ENCODE results near the gene ENSA.
A peak's percentile ranks its signal among the peaks of the same experiment; 100 is the strongest.
"Not testable (repeated sequence)": the region's sequence is repeated elsewhere in the genome, so short reads cannot be mapped to it uniquely, and the experiment has no call there.

Gene ENSA

DNA sequence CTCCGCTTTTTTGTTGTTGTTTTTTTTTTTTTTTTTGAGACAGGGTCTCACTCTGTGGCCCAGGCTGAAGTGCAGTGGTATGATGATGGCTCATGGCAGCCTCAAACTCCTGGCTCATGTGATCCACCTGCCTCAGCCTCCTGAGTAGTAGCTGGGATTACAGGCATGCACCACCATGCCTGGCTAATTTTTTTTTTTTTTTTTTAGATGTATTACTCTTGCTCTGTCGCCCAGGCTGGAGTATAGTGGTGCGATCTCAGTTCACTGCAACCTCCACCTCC, 24.0 kb downstream of the ENSA start:
- H3K36me3 ChIP-seq (ENCODE audit: control insufficient read depth in 2 of 2, insufficient read depth in 2 of 2, low read length in 2 of 2); H3K27me3 ChIP-seq (ENCODE audit: control insufficient read depth in 1 of 2, insufficient read depth in 2 of 2, low read length in 2 of 2); H3K4me1 ChIP-seq (ENCODE audit: control insufficient read depth, insufficient read depth, low read length); H3K9ac ChIP-seq (ENCODE audit: low read length in 2 of 2); H3K9me3 ChIP-seq (ENCODE audit: control insufficient read depth in 2 of 2, low read length in 2 of 2); H3K4me3 ChIP-seq (ENCODE audit: low read length in 2 of 2): not testable (repeated sequence)
- H3K27ac ChIP-seq (ENCODE audit: low read length) = peak overlapping the region; percentile 50

DNA sequence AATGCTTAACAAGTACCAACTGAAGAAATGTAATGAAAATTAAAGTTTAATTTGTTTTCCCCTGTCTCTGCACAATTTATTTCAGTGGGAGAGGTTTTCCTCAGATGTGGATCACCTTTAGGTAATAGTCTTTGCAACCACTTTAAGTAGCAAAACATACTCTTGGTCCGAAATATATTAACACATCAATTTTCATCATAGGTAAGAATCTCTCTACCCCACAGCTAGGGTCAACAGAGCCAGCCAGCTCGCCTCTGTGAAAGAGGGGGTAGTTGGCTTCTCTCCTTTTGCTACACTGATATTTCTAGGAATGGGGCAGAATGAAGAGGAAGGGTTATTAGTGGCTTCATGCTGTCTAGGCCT, 25.2 kb downstream of the ENSA start:
- Histone ChIP-seq H3K36me3 (ENCODE audit: control insufficient read depth in 2 of 2, insufficient read depth in 2 of 2, low read length in 2 of 2) (peaks cover 0 to 2% of the 10 kb centered on the region in 2 donors), H3K27me3 (ENCODE audit: control insufficient read depth in 1 of 2, insufficient read depth in 2 of 2, low read length in 2 of 2) (no peaks in the 10 kb centered on the region), H3K9ac (ENCODE audit: low read length in 2 of 2) (peak overlapping the region in 1 of 2 donors; percentile 23), H3K27ac (ENCODE audit: low read length) (peak overlapping the region; percentile 50), H3K4me1 (ENCODE audit: control insufficient read depth, insufficient read depth, low read length) (peaks cover 5% of the 10 kb centered on the region), H3K4me3 (ENCODE audit: low read length in 2 of 2) (no peak overlapping the region), H3K9me3 (ENCODE audit: control insufficient read depth in 2 of 2, low read length in 2 of 2) (no peaks in the 10 kb centered on the region)

DNA sequence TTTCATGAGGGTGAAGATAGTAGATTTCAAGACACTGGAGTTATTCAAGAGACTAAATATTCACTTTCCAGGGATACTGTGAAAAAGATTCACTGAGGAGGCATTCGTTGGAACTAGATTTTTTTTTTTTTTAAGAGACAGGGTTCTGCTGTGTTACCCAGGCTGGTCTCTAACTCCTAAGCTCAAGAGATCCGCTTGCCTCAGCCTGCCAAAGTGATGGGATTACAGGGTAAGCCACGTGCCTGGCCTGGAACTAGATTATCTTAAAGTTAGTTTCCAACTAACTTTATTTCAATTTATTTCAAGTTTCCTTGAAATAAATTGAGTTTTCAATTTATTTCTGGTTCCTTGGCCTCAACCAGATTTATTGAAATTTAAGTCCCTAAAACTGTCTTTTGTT, 25.7 kb downstream of the ENSA start:
- H3K27ac ChIP-seq (ENCODE audit: low read length) = no peak overlapping the region
- H3K9me3 ChIP-seq (ENCODE audit: control insufficient read depth in 2 of 2, low read length in 2 of 2) = no peaks in the 10 kb centered on the region
- no peak overlapping the region for H3K9ac ChIP-seq (ENCODE audit: low read length in 2 of 2)
- H3K27me3 ChIP-seq (ENCODE audit: control insufficient read depth in 1 of 2, insufficient read depth in 2 of 2, low read length in 2 of 2) = no peaks in the 10 kb centered on the region
- peaks cover 0 to 2% of the 10 kb centered on the region in 2 donors for H3K36me3 ChIP-seq (ENCODE audit: control insufficient read depth in 2 of 2, insufficient read depth in 2 of 2, low read length in 2 of 2)
- H3K4me1 ChIP-seq (ENCODE audit: control insufficient read depth, insufficient read depth, low read length) = peaks cover 4% of the 10 kb centered on the region
- no peak overlapping the region for H3K4me3 ChIP-seq (ENCODE audit: low read length in 2 of 2)

DNA sequence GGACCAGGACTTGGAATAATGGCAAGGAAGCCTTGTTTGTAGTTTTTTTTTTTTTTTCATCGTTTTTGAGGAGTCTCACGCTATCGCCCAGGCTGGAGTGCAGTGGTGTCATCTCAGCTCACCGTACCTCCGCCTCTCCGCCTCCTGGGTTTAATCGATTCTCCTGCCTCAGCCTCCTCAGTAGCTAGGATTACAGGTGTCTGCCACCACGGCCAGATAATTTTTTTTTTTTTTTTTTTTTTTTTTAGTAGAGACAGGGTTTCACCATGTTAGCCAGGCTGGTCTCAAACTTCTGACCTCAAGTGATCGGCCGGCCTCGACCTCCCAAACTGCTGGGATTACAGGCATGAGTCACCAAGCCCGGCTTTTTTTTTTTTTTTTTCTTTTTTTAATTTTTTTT, 27.0 kb downstream of the ENSA start:
- not testable (repeated sequence) for H3K9me3 ChIP-seq (ENCODE audit: control insufficient read depth in 2 of 2, low read length in 2 of 2); H3K27ac ChIP-seq (ENCODE audit: low read length); H3K36me3 ChIP-seq (ENCODE audit: control insufficient read depth in 2 of 2, insufficient read depth in 2 of 2, low read length in 2 of 2); H3K4me1 ChIP-seq (ENCODE audit: control insufficient read depth, insufficient read depth, low read length); H3K9ac ChIP-seq (ENCODE audit: low read length in 2 of 2); H3K4me3 ChIP-seq (ENCODE audit: low read length in 2 of 2); H3K27me3 ChIP-seq (ENCODE audit: control insufficient read depth in 1 of 2, insufficient read depth in 2 of 2, low read length in 2 of 2)

DNA sequence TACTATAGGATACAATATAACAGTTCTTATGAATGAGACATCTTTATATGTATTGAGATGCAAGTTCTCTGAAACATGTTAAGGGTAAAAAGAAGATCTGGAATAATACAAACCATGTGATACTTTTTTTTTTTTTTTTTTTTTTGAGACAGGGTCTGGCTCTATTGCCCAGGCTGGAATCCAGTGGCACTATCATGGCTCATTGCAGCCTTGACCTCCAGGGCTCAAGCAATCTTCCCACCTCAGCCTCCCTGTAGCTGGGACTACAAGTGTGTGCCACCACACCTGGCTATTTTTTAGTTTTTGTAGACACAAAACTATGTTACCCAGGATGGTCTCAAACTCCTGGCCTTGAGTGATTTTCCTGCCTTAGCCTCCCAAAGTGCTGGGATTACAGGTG, 27.9 kb downstream of the ENSA start:
- Histone ChIP-seq H3K27ac (ENCODE audit: low read length) (no peak overlapping the region), H3K36me3 (ENCODE audit: control insufficient read depth in 2 of 2, insufficient read depth in 2 of 2, low read length in 2 of 2) (peaks cover 0 to 2% of the 10 kb centered on the region in 2 donors), H3K4me1 (ENCODE audit: control insufficient read depth, insufficient read depth, low read length) (peaks cover 4% of the 10 kb centered on the region)

DNA sequence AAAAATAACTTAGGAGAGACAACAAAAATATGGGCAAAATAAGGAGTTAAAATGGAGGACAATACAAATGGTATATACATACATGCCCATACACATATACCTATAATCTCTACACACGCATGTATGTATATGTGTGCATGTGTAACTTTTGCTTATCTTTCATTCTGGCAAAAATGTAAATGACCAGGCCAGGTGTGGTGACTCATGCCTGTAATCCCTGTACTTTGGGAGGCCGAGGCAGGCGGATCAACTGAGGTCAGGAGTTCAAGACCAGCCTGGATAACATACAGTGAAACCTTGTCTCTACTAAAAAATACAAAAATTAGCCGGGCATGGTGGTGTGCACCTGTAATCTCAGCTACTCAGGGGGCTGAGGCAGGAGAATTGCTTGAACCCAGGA, 31.1 kb downstream of the ENSA start:
- H3K27ac ChIP-seq (ENCODE audit: low read length) = not testable (repeated sequence)

More for the DNA sequence above, 27.9 kb downstream of the ENSA start:
- Histone ChIP-seq H3K9ac (ENCODE audit: low read length in 2 of 2) (no peak overlapping the region), H3K9me3 (ENCODE audit: control insufficient read depth in 2 of 2, low read length in 2 of 2) (no peaks in the 10 kb centered on the region), H3K27me3 (ENCODE audit: control insufficient read depth in 1 of 2, insufficient read depth in 2 of 2, low read length in 2 of 2) (no peaks in the 10 kb centered on the region), H3K4me3 (ENCODE audit: low read length in 2 of 2) (no peak overlapping the region)

DNA sequence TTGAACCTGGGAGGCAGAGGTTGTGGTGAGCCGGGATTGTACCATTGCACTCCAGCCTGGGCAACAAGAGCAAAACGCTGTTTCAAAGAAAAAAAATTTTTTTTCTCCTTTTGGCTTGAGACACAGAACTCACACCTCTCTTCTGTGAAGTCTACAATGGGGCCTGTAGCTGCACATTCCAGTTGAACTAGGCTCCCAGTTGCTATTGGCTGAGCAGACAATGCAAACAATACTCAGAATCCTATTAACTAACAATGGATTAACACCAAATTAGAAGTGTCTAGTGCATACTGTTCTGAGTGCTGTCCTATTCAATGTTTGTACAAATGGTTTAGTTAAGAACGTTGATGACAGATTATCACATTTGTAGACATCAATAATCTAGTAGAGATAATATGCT, 32.4 kb downstream of the ENSA start:
- Histone ChIP-seq H3K27ac (ENCODE audit: low read length) (no peak overlapping the region), H3K36me3 (ENCODE audit: control insufficient read depth in 2 of 2, insufficient read depth in 2 of 2, low read length in 2 of 2) (peaks cover 0 to 2% of the 10 kb centered on the region in 2 donors), H3K4me1 (ENCODE audit: control insufficient read depth, insufficient read depth, low read length) (no peaks in the 10 kb centered on the region), H3K27me3 (ENCODE audit: control insufficient read depth in 1 of 2, insufficient read depth in 2 of 2, low read length in 2 of 2) (no peaks in the 10 kb centered on the region), H3K9me3 (ENCODE audit: control insufficient read depth in 2 of 2, low read length in 2 of 2) (no peaks in the 10 kb centered on the region), H3K4me3 (ENCODE audit: low read length in 2 of 2) (no peak overlapping the region), H3K9ac (ENCODE audit: low read length in 2 of 2) (no peak overlapping the region)

More for the DNA sequence above, 31.1 kb downstream of the ENSA start:
- not testable (repeated sequence) for H3K4me1 ChIP-seq (ENCODE audit: control insufficient read depth, insufficient read depth, low read length); H3K27me3 ChIP-seq (ENCODE audit: control insufficient read depth in 1 of 2, insufficient read depth in 2 of 2, low read length in 2 of 2); H3K36me3 ChIP-seq (ENCODE audit: control insufficient read depth in 2 of 2, insufficient read depth in 2 of 2, low read length in 2 of 2); H3K4me3 ChIP-seq (ENCODE audit: low read length in 2 of 2); H3K9ac ChIP-seq (ENCODE audit: low read length in 2 of 2); H3K9me3 ChIP-seq (ENCODE audit: control insufficient read depth in 2 of 2, low read length in 2 of 2)

DNA sequence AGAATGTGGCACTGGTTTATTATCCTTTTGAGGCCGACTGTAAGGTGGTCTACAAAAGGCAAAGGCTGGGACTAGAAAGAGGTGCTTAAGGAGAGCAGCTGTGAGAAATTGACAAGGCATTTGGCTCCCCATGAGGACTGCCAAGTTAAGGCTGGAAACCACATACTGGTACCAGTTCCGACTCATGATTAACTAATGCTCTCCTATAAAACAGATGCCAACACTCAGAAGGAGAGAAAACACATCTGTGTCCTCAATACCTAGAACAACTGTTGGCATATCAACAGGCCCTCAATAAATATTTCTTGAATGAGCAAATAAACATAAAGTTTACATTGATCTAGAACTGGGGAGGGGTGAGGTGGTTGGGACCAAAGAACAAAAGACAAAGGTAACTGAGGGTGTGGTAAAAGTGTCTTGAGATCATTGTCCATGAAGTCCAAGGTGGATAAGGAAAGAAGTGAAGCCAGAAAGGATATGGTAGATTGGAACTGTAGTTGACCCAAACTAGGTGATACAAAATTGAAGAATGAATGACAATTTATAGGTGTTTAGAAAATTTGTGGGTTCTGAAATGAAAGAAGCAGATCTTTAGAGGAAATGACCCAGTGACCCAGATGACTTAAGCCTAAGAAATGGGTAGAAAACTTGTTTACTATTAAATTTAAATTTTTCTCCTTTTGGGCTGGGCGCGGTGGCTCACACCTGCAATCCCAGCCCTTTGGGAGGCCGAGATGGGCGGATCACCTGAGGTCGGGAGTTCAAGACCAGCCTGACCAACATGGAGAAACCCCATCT, 33.1 kb downstream of the ENSA start:
- no peaks in the 10 kb centered on the region for H3K4me1 ChIP-seq (ENCODE audit: control insufficient read depth, insufficient read depth, low read length)
- H3K27ac ChIP-seq (ENCODE audit: low read length) = no peak overlapping the region
- no peaks in the 10 kb centered on the region for H3K27me3 ChIP-seq (ENCODE audit: control insufficient read depth in 1 of 2, insufficient read depth in 2 of 2, low read length in 2 of 2)
- no peaks in the 10 kb centered on the region for H3K9me3 ChIP-seq (ENCODE audit: control insufficient read depth in 2 of 2, low read length in 2 of 2)
- H3K4me3 ChIP-seq (ENCODE audit: low read length in 2 of 2) = no peak overlapping the region
- H3K36me3 ChIP-seq (ENCODE audit: control insufficient read depth in 2 of 2, insufficient read depth in 2 of 2, low read length in 2 of 2) = peaks cover 0 to 2% of the 10 kb centered on the region in 2 donors
- no peak overlapping the region for H3K9ac ChIP-seq (ENCODE audit: low read length in 2 of 2)

DNA sequence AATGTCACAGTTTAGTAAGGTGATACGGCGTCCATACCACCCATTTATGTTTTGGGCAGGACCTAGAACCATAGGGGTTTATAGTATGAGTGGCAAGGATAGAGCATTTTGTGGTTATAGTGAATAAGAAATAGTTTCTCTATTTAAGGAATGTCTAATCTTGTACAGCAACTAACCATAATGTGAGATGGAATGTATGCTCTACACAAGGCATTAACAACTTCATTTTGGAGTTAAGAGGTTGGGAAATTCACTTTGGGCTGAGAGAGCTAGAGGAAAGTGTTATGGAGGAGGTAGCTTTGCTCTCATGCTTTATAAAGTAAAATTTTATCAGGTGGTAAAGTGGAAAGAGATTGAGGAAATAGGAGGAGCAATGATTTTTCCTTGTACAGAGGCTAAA, 47.0 kb downstream of the ENSA start:
- H3K27me3 ChIP-seq (ENCODE audit: control insufficient read depth in 1 of 2, insufficient read depth in 2 of 2, low read length in 2 of 2) = no peaks in the 10 kb centered on the region
- H3K9me3 ChIP-seq (ENCODE audit: control insufficient read depth in 2 of 2, low read length in 2 of 2) = no peaks in the 10 kb centered on the region
- peaks cover 5% of the 10 kb centered on the region for H3K4me1 ChIP-seq (ENCODE audit: control insufficient read depth, insufficient read depth, low read length)
- H3K36me3 ChIP-seq (ENCODE audit: control insufficient read depth in 2 of 2, insufficient read depth in 2 of 2, low read length in 2 of 2) = peaks cover 0 to 6% of the 10 kb centered on the region in 2 donors
- H3K9ac ChIP-seq (ENCODE audit: low read length in 2 of 2) = no peak overlapping the region
- no peak overlapping the region for H3K4me3 ChIP-seq (ENCODE audit: low read length in 2 of 2)
- no peak overlapping the region for H3K27ac ChIP-seq (ENCODE audit: low read length)

DNA sequence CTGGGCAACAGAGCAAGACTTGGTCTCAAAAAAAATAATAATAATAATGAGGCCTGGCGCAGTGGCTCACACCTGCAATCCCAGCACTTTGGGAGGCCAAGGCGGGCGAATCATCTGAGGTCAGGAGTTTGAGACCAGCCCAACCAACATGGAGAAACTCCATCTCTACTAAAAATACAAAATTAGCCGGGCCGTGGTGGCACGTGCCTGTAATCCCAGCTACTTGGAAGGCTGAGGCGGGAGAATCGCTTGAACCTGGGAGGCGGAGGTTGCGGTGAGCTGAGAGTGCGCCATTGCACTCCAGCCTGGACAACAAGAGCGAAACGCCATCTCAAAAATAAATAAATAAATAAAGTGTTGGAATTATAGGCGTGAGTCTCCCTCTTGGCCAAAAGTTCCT, 47.5 kb downstream of the ENSA start:
- not testable (repeated sequence) for H3K27ac ChIP-seq (ENCODE audit: low read length); H3K9ac ChIP-seq (ENCODE audit: low read length in 2 of 2); H3K9me3 ChIP-seq (ENCODE audit: control insufficient read depth in 2 of 2, low read length in 2 of 2); H3K4me1 ChIP-seq (ENCODE audit: control insufficient read depth, insufficient read depth, low read length); H3K27me3 ChIP-seq (ENCODE audit: control insufficient read depth in 1 of 2, insufficient read depth in 2 of 2, low read length in 2 of 2); H3K4me3 ChIP-seq (ENCODE audit: low read length in 2 of 2)
- peaks cover 0 to 11% of the 10 kb centered on the region in 2 donors for H3K36me3 ChIP-seq (ENCODE audit: control insufficient read depth in 2 of 2, insufficient read depth in 2 of 2, low read length in 2 of 2)

DNA sequence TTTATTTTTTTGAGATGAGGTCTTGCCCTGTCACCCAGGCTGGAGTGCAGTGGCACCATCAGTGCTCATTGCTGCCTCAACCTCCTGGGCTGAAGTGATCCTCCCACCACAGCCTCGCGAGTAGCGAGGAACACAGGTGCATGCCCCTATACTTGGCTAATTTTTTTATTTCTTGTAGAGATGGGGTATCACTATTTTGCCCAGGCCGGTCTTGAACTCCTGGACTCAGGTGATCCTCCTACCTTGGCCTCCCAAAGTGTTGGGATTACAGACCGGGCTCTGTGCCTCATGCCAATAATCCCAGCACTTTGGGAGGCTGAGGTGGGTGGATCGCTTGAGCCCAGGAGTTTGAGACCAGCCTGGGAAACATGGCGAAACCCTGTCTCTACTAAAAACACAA, 48.0 kb downstream of the ENSA start:
- H3K9ac ChIP-seq (ENCODE audit: low read length in 2 of 2); H3K4me1 ChIP-seq (ENCODE audit: control insufficient read depth, insufficient read depth, low read length); H3K4me3 ChIP-seq (ENCODE audit: low read length in 2 of 2); H3K27ac ChIP-seq (ENCODE audit: low read length); H3K9me3 ChIP-seq (ENCODE audit: control insufficient read depth in 2 of 2, low read length in 2 of 2); H3K27me3 ChIP-seq (ENCODE audit: control insufficient read depth in 1 of 2, insufficient read depth in 2 of 2, low read length in 2 of 2): not testable (repeated sequence)
- peaks cover 0 to 16% of the 10 kb centered on the region in 2 donors for H3K36me3 ChIP-seq (ENCODE audit: control insufficient read depth in 2 of 2, insufficient read depth in 2 of 2, low read length in 2 of 2)
